GM12878 (cell line): ENCODE measurements around the gene BMERB1. TPM values are rescaled to one million over a fixed set of nuclear protein-coding genes. Genes with fewer than 3 reads are reported as not detected.

Experiments used
- HDGF ChIP-seq: fragments of 450-650 bp; IDR thresholded peaks from 2 replicates; pipeline ENCODE4 v1.6.1; 2016; ENCODE audit warnings: antibody characterized with exemption
- POLR2AphosphoS5 ChIP-seq: IDR thresholded peaks from 2 replicates; pipeline ENCODE4 v1.6.1; 2011; ENCODE audit warnings: mild to moderate bottlenecking, low read length, inconsistent platforms
- POU2F2 ChIP-seq: IDR thresholded peaks from 3 replicates; pipeline ENCODE4 v1.6.1; 2011; ENCODE audit warnings: low read depth, mild to moderate bottlenecking, low read length, borderline replicate concordance
- RAD21 ChIP-seq: IDR thresholded peaks from 2 replicates; pipeline ENCODE4 v1.6.1; 2011; ENCODE audit warnings: mild to moderate bottlenecking, low read depth, low read length, moderate library complexity; ENCODE audit not compliant: insufficient read depth
- RELA ChIP-seq: fragments of 450-650 bp; IDR thresholded peaks from 2 replicates; pipeline ENCODE4 v1.8.0; 2014; ENCODE audit warnings: borderline replicate concordance; ENCODE audit not compliant: partially characterized antibody
- SIN3A ChIP-seq: IDR thresholded peaks from 2 replicates; pipeline ENCODE4 v1.6.1; 2012; ENCODE audit warnings: low read depth, low read length, improper control_type of control experiment
- SPI1 ChIP-seq: IDR thresholded peaks from 2 replicates; pipeline ENCODE4 v1.6.1; 2011; ENCODE audit warnings: low read depth, mild to moderate bottlenecking, low read length, moderate library complexity, borderline replicate concordance; ENCODE audit not compliant: insufficient read depth
- TCF12 ChIP-seq: IDR thresholded peaks from 2 replicates; pipeline ENCODE4 v1.6.1; 2011; ENCODE audit warnings: low read depth, mild to moderate bottlenecking, low read length
- polyA plus RNA-seq, 11 experiments: library from polyadenylated mRNA; depleted of rRNA in 4 of 11; unstranded in 6 of 11; stranded (reverse) in 5 of 11; fragments of >200 nt; fragmentation: Nextera tagmentation in 4 of 11; fragmentation: Illumina TruSeq in 1 of 11; extraction: Ambion mirVana in 4 of 11; extraction: Trizol in 1 of 11; gene quantifications; 1 replicate in 1 of 11; 2 replicates in 10 of 11; pipeline versions ENCODE4 v1.2.1 to v1.2.3, GENCODE V29; 2011 to 2016; ENCODE audit warnings: inconsistent platforms in 2 of 11, missing spikeins in 2 of 11, low read depth in 1 of 11
- total RNA-seq, 4 experiments: library from RNA; depleted of rRNA in 3 of 4; stranded (reverse); fragments of >200 nt in 3 of 4; fragmentation: Illumina TruSeq in 1 of 4; extraction: Trizol in 1 of 4; gene quantifications; 2 replicates each; pipeline versions ENCODE4 v1.2.1 to v1.2.3, GENCODE V29; 2013 to 2021
- TF ChIP-seq, protein P1 (sequence below): fragments of 150-350 bp; IDR thresholded peaks from 2 replicates; pipeline ENCODE4 v1.6.1; 2016; ENCODE audit warnings: low read depth, low read length
- TF ChIP-seq, protein P2 (sequence below): IDR thresholded peaks from 2 replicates; pipeline ENCODE4 v1.6.1; 2012; ENCODE audit warnings: low read depth, low read length, improper control_type of control experiment
- TF ChIP-seq, protein P3 (sequence below): fragments of 150-350 bp; IDR thresholded peaks from 2 replicates; pipeline ENCODE4 v1.6.1; 2014; ENCODE audit warnings: mild to moderate bottlenecking, low read depth, low read length

BMERB1 gene
- total and polyA plus RNA-seq, 10 of the 15 experiments (the other 5 are each of a cell fraction or from before 2014, with no cell fraction given), result 0.05 to 0.68 (median 0.34) TPM

DNA sequence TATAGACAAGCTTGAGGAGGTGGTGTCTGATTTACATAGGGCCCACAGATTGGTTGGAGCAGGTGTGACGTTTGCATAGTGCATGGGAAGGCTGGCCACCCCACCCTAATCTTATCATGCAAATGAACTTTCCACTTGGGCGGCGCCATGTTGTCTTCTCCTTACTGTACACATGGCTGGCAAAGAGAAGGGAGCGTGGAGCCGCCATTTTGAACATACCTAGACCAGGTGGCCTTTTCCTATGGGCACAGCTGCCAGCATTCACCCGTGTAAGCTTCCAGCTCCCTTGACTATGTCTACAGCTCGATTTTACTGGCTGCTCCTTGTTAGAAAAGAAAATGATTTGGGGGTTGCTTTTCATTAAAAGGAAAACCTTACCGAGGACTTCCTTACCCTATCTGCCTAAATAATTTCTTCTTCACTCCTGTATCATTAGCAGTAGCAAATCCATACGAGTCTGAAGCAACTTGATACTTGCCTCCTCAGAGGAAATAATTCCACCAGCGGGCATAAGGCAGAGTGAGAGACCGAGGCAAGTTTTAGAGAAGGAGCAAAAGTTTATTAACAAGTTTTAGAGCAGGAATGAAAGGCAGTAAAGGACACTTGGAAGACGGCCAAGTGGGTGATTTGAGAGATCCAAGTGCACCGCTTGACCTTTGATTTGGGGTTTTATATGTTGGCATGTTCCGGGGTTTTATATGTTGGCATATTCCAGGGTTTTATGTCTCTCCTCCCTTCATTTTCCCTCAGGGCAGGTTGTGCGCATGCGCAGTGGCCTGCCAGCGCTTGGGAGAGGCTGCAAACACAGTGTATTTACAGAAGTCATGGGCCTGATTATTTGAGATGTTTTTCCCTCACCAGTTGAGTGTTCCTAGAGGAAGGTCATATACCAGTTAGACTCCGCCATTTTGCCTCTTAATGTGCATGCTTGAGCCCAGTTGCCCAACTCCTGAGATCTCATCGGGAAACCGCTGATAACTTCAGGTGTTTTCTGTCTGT, 142.9 kb downstream of the BMERB1 start (continued):
- TF ChIP-seq, protein P1, sequence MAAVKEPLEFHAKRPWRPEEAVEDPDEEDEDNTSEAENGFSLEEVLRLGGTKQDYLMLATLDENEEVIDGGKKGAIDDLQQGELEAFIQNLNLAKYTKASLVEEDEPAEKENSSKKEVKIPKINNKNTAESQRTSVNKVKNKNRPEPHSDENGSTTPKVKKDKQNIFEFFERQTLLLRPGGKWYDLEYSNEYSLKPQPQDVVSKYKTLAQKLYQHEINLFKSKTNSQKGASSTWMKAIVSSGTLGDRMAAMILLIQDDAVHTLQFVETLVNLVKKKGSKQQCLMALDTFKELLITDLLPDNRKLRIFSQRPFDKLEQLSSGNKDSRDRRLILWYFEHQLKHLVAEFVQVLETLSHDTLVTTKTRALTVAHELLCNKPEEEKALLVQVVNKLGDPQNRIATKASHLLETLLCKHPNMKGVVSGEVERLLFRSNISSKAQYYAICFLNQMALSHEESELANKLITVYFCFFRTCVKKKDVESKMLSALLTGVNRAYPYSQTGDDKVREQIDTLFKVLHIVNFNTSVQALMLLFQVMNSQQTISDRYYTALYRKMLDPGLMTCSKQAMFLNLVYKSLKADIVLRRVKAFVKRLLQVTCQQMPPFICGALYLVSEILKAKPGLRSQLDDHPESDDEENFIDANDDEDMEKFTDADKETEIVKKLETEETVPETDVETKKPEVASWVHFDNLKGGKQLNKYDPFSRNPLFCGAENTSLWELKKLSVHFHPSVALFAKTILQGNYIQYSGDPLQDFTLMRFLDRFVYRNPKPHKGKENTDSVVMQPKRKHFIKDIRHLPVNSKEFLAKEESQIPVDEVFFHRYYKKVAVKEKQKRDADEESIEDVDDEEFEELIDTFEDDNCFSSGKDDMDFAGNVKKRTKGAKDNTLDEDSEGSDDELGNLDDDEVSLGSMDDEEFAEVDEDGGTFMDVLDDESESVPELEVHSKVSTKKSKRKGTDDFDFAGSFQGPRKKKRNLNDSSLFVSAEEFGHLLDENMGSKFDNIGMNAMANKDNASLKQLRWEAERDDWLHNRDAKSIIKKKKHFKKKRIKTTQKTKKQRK, result no peak
- no peak for TF ChIP-seq SPI1
- TF ChIP-seq RAD21, result no peak
- TF ChIP-seq TCF12, result no peak
- TF ChIP-seq POLR2AphosphoS5, result no peak
- TF ChIP-seq, protein P2, sequence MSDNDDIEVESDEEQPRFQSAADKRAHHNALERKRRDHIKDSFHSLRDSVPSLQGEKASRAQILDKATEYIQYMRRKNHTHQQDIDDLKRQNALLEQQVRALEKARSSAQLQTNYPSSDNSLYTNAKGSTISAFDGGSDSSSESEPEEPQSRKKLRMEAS, result no peak
- TF ChIP-seq SIN3A, result no peak
- TF ChIP-seq POU2F2, result no peak
- TF ChIP-seq RELA, result no peak
- TF ChIP-seq HDGF, result no peak
- TF ChIP-seq, protein P3, sequence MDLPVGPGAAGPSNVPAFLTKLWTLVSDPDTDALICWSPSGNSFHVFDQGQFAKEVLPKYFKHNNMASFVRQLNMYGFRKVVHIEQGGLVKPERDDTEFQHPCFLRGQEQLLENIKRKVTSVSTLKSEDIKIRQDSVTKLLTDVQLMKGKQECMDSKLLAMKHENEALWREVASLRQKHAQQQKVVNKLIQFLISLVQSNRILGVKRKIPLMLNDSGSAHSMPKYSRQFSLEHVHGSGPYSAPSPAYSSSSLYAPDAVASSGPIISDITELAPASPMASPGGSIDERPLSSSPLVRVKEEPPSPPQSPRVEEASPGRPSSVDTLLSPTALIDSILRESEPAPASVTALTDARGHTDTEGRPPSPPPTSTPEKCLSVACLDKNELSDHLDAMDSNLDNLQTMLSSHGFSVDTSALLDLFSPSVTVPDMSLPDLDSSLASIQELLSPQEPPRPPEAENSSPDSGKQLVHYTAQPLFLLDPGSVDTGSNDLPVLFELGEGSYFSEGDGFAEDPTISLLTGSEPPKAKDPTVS, result no peak
